Measurements from ENCODE around the gene ZFPM1. TPM values are rescaled to one million over a fixed set of nuclear protein-coding genes. Genes with fewer than 3 reads are reported as not detected.

The ZFPM1 gene
- total and polyA plus RNA-seq, 4 donors: 0.19 to 12.8 (median 5.3) TPM

DNA sequence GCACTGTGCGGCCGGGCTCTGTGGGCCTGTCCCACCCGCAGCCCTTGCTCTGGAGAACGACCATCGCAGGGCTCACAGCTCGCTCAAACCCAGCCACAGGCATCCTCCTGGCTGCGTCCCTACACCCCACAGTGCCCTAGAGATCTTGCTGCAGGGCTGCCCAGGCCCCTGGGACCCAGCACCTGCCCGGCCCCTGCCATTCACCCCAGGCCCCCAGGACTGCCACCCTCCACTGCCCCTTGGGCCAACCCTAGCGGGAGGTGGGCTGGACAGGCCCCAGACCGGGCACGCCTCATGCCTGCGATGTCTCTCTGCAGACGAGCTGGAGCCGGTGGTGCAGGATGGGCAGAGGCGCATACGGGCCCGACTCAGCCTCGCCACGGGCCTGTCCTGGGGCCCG, 61.0 kb downstream of the ZFPM1 start:
- TF ChIP-seq RAD21 (IDR thresholded peaks at IDR 0.05): no peak
- TF ChIP-seq NR2F2 (IDR thresholded peaks at IDR 0.05): no peak
- no peak for TF ChIP-seq JUND (IDR thresholded peaks at IDR 0.05)
- no peak for TF ChIP-seq TAF1 (conservative IDR thresholded peaks at IDR 0.05)
- TF ChIP-seq HNF4G (IDR thresholded peaks at IDR 0.05): no peak
- TF ChIP-seq, protein P1, sequence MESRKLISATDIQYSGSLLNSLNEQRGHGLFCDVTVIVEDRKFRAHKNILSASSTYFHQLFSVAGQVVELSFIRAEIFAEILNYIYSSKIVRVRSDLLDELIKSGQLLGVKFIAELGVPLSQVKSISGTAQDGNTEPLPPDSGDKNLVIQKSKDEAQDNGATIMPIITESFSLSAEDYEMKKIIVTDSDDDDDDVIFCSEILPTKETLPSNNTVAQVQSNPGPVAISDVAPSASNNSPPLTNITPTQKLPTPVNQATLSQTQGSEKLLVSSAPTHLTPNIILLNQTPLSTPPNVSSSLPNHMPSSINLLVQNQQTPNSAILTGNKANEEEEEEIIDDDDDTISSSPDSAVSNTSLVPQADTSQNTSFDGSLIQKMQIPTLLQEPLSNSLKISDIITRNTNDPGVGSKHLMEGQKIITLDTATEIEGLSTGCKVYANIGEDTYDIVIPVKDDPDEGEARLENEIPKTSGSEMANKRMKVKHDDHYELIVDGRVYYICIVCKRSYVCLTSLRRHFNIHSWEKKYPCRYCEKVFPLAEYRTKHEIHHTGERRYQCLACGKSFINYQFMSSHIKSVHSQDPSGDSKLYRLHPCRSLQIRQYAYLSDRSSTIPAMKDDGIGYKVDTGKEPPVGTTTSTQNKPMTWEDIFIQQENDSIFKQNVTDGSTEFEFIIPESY (IDR thresholded peaks at IDR 0.05): no peak
- TF ChIP-seq FOXA1 (IDR thresholded peaks at IDR 0.05): no peak
- no peak for TF ChIP-seq YY1 (IDR thresholded peaks at IDR 0.05)
- TF ChIP-seq, protein P2, sequence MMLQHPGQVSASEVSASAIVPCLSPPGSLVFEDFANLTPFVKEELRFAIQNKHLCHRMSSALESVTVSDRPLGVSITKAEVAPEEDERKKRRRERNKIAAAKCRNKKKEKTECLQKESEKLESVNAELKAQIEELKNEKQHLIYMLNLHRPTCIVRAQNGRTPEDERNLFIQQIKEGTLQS (IDR thresholded peaks at IDR 0.05): no peak
- no peak for TF ChIP-seq FOXA2 (IDR thresholded peaks at IDR 0.05)
- TF ChIP-seq GABPA (IDR thresholded peaks at IDR 0.05 in 1 of 2, conservative IDR thresholded peaks at IDR 0.05 in 1 of 2): no peak
- TF ChIP-seq SP1 (IDR thresholded peaks at IDR 0.05): no peak
- TF ChIP-seq, protein P3, sequence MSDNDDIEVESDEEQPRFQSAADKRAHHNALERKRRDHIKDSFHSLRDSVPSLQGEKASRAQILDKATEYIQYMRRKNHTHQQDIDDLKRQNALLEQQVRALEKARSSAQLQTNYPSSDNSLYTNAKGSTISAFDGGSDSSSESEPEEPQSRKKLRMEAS (IDR thresholded peaks at IDR 0.05): no peak
- no peak for TF ChIP-seq EGR1 (IDR thresholded peaks at IDR 0.05; ENCODE audit: low read depth in 2 of 2)
- TF ChIP-seq, protein P4, sequence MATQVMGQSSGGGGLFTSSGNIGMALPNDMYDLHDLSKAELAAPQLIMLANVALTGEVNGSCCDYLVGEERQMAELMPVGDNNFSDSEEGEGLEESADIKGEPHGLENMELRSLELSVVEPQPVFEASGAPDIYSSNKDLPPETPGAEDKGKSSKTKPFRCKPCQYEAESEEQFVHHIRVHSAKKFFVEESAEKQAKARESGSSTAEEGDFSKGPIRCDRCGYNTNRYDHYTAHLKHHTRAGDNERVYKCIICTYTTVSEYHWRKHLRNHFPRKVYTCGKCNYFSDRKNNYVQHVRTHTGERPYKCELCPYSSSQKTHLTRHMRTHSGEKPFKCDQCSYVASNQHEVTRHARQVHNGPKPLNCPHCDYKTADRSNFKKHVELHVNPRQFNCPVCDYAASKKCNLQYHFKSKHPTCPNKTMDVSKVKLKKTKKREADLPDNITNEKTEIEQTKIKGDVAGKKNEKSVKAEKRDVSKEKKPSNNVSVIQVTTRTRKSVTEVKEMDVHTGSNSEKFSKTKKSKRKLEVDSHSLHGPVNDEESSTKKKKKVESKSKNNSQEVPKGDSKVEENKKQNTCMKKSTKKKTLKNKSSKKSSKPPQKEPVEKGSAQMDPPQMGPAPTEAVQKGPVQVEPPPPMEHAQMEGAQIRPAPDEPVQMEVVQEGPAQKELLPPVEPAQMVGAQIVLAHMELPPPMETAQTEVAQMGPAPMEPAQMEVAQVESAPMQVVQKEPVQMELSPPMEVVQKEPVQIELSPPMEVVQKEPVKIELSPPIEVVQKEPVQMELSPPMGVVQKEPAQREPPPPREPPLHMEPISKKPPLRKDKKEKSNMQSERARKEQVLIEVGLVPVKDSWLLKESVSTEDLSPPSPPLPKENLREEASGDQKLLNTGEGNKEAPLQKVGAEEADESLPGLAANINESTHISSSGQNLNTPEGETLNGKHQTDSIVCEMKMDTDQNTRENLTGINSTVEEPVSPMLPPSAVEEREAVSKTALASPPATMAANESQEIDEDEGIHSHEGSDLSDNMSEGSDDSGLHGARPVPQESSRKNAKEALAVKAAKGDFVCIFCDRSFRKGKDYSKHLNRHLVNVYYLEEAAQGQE (IDR thresholded peaks at IDR 0.05): no peak
- no peak for TF ChIP-seq RXRA (IDR thresholded peaks at IDR 0.05)
- TF ChIP-seq, protein P5, sequence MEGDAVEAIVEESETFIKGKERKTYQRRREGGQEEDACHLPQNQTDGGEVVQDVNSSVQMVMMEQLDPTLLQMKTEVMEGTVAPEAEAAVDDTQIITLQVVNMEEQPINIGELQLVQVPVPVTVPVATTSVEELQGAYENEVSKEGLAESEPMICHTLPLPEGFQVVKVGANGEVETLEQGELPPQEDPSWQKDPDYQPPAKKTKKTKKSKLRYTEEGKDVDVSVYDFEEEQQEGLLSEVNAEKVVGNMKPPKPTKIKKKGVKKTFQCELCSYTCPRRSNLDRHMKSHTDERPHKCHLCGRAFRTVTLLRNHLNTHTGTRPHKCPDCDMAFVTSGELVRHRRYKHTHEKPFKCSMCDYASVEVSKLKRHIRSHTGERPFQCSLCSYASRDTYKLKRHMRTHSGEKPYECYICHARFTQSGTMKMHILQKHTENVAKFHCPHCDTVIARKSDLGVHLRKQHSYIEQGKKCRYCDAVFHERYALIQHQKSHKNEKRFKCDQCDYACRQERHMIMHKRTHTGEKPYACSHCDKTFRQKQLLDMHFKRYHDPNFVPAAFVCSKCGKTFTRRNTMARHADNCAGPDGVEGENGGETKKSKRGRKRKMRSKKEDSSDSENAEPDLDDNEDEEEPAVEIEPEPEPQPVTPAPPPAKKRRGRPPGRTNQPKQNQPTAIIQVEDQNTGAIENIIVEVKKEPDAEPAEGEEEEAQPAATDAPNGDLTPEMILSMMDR (IDR thresholded peaks at IDR 0.05; ENCODE audit: low read depth, low read length, missing input control): no peak
- WGBS: 96% methylated on average over 20 of the region's 20 CpGs
- Histone ChIP-seq H3K4me3 (ENCODE audit: low read depth in 1 of 3, low read length in 3 of 3) (no peak overlapping the region), H3K36me3 (ENCODE audit: control insufficient read depth in 4 of 4, insufficient read depth in 3 of 4, low read depth in 1 of 4, low read length in 3 of 4) (peaks cover 0 to 8% (median under 1%) of the 10 kb centered on the region in 4 donors), H3K9me3 (ENCODE audit: control insufficient read depth in 4 of 4, low read length in 3 of 4) (no peaks in the 10 kb centered on the region), H3K4me1 (ENCODE audit: control insufficient read depth in 4 of 4, insufficient read depth in 4 of 4, low read length in 3 of 4) (no peaks in the 10 kb centered on the region), H3K27me3 (ENCODE audit: control insufficient read depth in 4 of 4, insufficient read depth in 4 of 4, low read length in 3 of 4) (no peaks in the 10 kb centered on the region), H3K9ac (ENCODE audit: low read depth in 1 of 2, low read length in 2 of 2) (no peak overlapping the region), H3K27ac (ENCODE audit: low read depth in 1 of 2, low read length in 2 of 2) (no peak overlapping the region)
- no peak for DNase-seq (ENCODE audit: low spot score)

Data from liver (tissue), 9 donors.